ENCODE measurements around the gene ARHGAP26. TPM values are rescaled to one million over a fixed set of nuclear protein-coding genes. Genes with fewer than 3 reads are reported as not detected.

The ARHGAP26 gene
- total RNA-seq, 1 donor from 2014 or later: 71.6 TPM

- ATAC-seq (peak; percentile 77), DNase-seq (ENCODE audit: low spot score) (no peak)
- intact Hi-C loops (cut with DNase I): no loop called here
These were observed 459.9 kb downstream of the ARHGAP26 start for GRCh38 chr5:143229896-143230675.

GRCh38 chr5:143230676-143230996 is 460.5 kb downstream of the ARHGAP26 start:
- no peak for ATAC-seq
- intact Hi-C loops (cut with DNase I): no loop called here
- no peak for DNase-seq (ENCODE audit: low spot score)

- intact Hi-C loops (cut with DNase I): no loop called here
- DNase-seq (ENCODE audit: low spot score) (no peak), ATAC-seq (no peak)
These were observed 461.2 kb downstream of the ARHGAP26 start for GRCh38 chr5:143231416-143231815.

- DNase-seq (ENCODE audit: low spot score) (no peak), ATAC-seq (no peak)
- intact Hi-C loops (cut with DNase I): no loop called here
These were observed 462.0 kb downstream of the ARHGAP26 start for GRCh38 chr5:143231973-143232812.

- intact Hi-C loops (cut with DNase I): no loop called here
- ATAC-seq (no peak), DNase-seq (ENCODE audit: low spot score) (no peak)
These were observed 462.9 kb downstream of the ARHGAP26 start for GRCh38 chr5:143233031-143233430.

GRCh38 chr5:143234162-143234842 is 464.1 kb downstream of the ARHGAP26 start:
- ATAC-seq (no peak), DNase-seq (ENCODE audit: low spot score) (no peak)
- intact Hi-C loops (cut with DNase I): no loop called here

- ATAC-seq (peak; percentile 73), DNase-seq (ENCODE audit: low spot score) (no peak)
- intact Hi-C loops (cut with DNase I): no loop called here
These were observed 465.2 kb downstream of the ARHGAP26 start for GRCh38 chr5:143235423-143235822.

- intact Hi-C loops (cut with DNase I): no loop called here
- no peak for DNase-seq (ENCODE audit: low spot score)
- ATAC-seq: no peak
These were observed 466.5 kb downstream of the ARHGAP26 start for GRCh38 chr5:143236682-143237081.

- intact Hi-C loops (cut with DNase I): no loop called here
- ATAC-seq: no peak
- no peak for DNase-seq (ENCODE audit: low spot score)
These were observed 467.5 kb downstream of the ARHGAP26 start for GRCh38 chr5:143237664-143238063.

GRCh38 chr5:143238620-143239019 is 468.4 kb downstream of the ARHGAP26 start:
- intact Hi-C loops (cut with DNase I): no loop called here
- ATAC-seq (no peak), DNase-seq (ENCODE audit: low spot score) (no peak)

- no peak for ATAC-seq
- no peak for DNase-seq (ENCODE audit: low spot score)
- intact Hi-C loops (cut with DNase I): no loop called here
These were observed 469.8 kb downstream of the ARHGAP26 start for GRCh38 chr5:143239882-143240518.

GRCh38 chr5:143241892-143242291 is 471.7 kb downstream of the ARHGAP26 start:
- intact Hi-C loops (cut with DNase I): no loop called here
- DNase-seq (ENCODE audit: low spot score) (no peak), ATAC-seq (no peak)

- no peak for ATAC-seq
- intact Hi-C loops (cut with DNase I): no loop called here
These were observed 472.9 kb downstream of the ARHGAP26 start for GRCh38 chr5:143243103-143243502.

GRCh38 chr5:143244000-143244736 is 474.0 kb downstream of the ARHGAP26 start:
- ATAC-seq: peak; percentile 95
- peak; percentile 73 for DNase-seq (ENCODE audit: low spot score)
- intact Hi-C loops (cut with DNase I): no loop called here

More at GRCh38 chr5:143243103-143243502, 472.9 kb downstream of the ARHGAP26 start:
- DNase-seq (ENCODE audit: low spot score): no peak

- intact Hi-C loops (cut with DNase I): no loop called here
- no peak for ATAC-seq
- DNase-seq (ENCODE audit: low spot score): no peak
These were observed 474.8 kb downstream of the ARHGAP26 start for GRCh38 chr5:143244990-143245389.

GRCh38 chr5:143245929-143246561 is 475.9 kb downstream of the ARHGAP26 start:
- ATAC-seq: no peak
- DNase-seq (ENCODE audit: low spot score): no peak
- intact Hi-C loops (cut with DNase I): no loop called here

- intact Hi-C loops (cut with DNase I): no loop called here
- DNase-seq (ENCODE audit: low spot score) (no peak), ATAC-seq (no peak)
These were observed 477.1 kb downstream of the ARHGAP26 start for GRCh38 chr5:143247134-143247815.

GRCh38 chr5:143248391-143248790 is 478.2 kb downstream of the ARHGAP26 start:
- ATAC-seq (no peak), DNase-seq (ENCODE audit: low spot score) (no peak)
- intact Hi-C loops (cut with DNase I): no loop called here
